ENCODE results near the gene PPHLN1.

The PPHLN1 gene

GRCh38 chr12:42285431-42285830 lies 40.5 kb upstream of the PPHLN1 start:
- no peak for TF ChIP-seq USF1 (IDR thresholded peaks at IDR 0.05)
- TF ChIP-seq RAD21 (IDR thresholded peaks at IDR 0.05; ENCODE audit: low read depth), result no peak
- no peak for TF ChIP-seq TCF12 (IDR thresholded peaks at IDR 0.05; ENCODE audit: low read depth)
- TF ChIP-seq FOXM1 (IDR thresholded peaks at IDR 0.05; ENCODE audit: borderline replicate concordance, low read depth), result no peak
- TF ChIP-seq EP300 (IDR thresholded peaks at IDR 0.05; ENCODE audit: borderline replicate concordance), result no peak
- TF ChIP-seq CREB1 (IDR thresholded peaks at IDR 0.05; ENCODE audit: low read depth), result no peak
- TF ChIP-seq YY1 (IDR thresholded peaks at IDR 0.05; ENCODE audit: low read depth), result no peak
- no peak for TF ChIP-seq ZBTB7A (IDR thresholded peaks at IDR 0.05; ENCODE audit: low read depth)

GRCh38 chr12:42286741-42287140 lies 39.2 kb upstream of the PPHLN1 start:
- no peak for TF ChIP-seq EP300 (IDR thresholded peaks at IDR 0.05; ENCODE audit: borderline replicate concordance)

- TF ChIP-seq YY1 (IDR thresholded peaks at IDR 0.05; ENCODE audit: low read depth), result no peak
- no peak for TF ChIP-seq TCF12 (IDR thresholded peaks at IDR 0.05; ENCODE audit: low read depth)
- no peak for TF ChIP-seq TEAD4 (IDR thresholded peaks at IDR 0.05)
- no peak for TF ChIP-seq TAF1 (IDR thresholded peaks at IDR 0.05; ENCODE audit: low read depth)
These were observed 37.4 kb upstream of the PPHLN1 start for GRCh38 chr12:42288544-42288943.

GRCh38 chr12:42291680-42292079 lies 34.3 kb upstream of the PPHLN1 start:
- no peak for TF ChIP-seq CEBPB (IDR thresholded peaks at IDR 0.05)
- no peak for TF ChIP-seq USF1 (IDR thresholded peaks at IDR 0.05)
- TF ChIP-seq MAX (IDR thresholded peaks at IDR 0.05), result no peak
- no peak for TF ChIP-seq REST (IDR thresholded peaks at IDR 0.05; ENCODE audit: low read depth)
- no peak for TF ChIP-seq YY1 (IDR thresholded peaks at IDR 0.05; ENCODE audit: low read depth)

GRCh38 chr12:42296503-42297109 lies 29.4 kb upstream of the PPHLN1 start:
- no peak for TF ChIP-seq CREB1 (IDR thresholded peaks at IDR 0.05; ENCODE audit: low read depth)
- peak; percentile 32 for TF ChIP-seq RAD21 (IDR thresholded peaks at IDR 0.05; ENCODE audit: low read depth)

GRCh38 chr12:42298887-42299286 lies 27.1 kb upstream of the PPHLN1 start:
- TF ChIP-seq CREB1 (IDR thresholded peaks at IDR 0.05; ENCODE audit: low read depth) (no peak), EGR1 (IDR thresholded peaks at IDR 0.05) (no peak), TAF1 (IDR thresholded peaks at IDR 0.05; ENCODE audit: low read depth) (no peak), NFIC (IDR thresholded peaks at IDR 0.05) (no peak), EP300 (IDR thresholded peaks at IDR 0.05; ENCODE audit: borderline replicate concordance) (no peak), MAX (IDR thresholded peaks at IDR 0.05) (no peak), TCF12 (IDR thresholded peaks at IDR 0.05; ENCODE audit: low read depth) (no peak), ZBTB7A (IDR thresholded peaks at IDR 0.05; ENCODE audit: low read depth) (no peak), CEBPB (IDR thresholded peaks at IDR 0.05) (no peak), USF1 (IDR thresholded peaks at IDR 0.05) (no peak), REST (IDR thresholded peaks at IDR 0.05; ENCODE audit: low read depth) (no peak), RAD21 (IDR thresholded peaks at IDR 0.05; ENCODE audit: low read depth) (no peak), FOXM1 (IDR thresholded peaks at IDR 0.05; ENCODE audit: borderline replicate concordance, low read depth) (no peak), TEAD4 (IDR thresholded peaks at IDR 0.05) (no peak), YY1 (IDR thresholded peaks at IDR 0.05; ENCODE audit: low read depth) (no peak)
